GM18519 (cell line): ENCODE data around the gene LIMS1.
"Not testable (repeated sequence)": the region's sequence is repeated elsewhere in the genome, so short reads cannot be mapped to it uniquely, and the experiment has no call there.

Experiments used
- ATAC-seq: cut with Tn5 transposase; IDR thresholded peaks from one replicate; pipeline ENCODE4 v1.9.1; 2021; ENCODE audit warnings: mild to moderate bottlenecking, moderate library complexity; ENCODE audit not compliant: unreplicated experiment, low FRiP score

LIMS1 gene

DNA sequence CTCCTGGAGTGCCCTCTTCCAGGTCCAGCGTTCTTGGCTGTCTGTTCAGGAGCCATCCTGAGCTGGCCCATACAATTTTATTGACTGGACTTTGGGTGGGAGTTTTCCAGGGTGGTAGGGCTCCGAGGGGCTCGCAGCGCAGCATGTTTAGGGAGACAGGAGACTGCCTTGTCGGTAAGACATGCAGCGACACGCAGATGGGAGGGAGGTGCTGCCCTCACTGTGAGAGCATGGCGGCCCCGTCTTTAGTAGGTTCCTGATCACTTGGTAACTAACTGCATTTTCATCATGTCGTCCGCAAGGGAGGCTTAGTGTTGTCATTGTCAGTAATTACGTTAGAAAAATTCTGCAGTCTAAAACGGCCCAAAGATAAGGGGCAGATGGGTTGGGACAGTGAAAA, 121.0 kb downstream of the LIMS1 start:
- not testable (repeated sequence) for ATAC-seq

DNA sequence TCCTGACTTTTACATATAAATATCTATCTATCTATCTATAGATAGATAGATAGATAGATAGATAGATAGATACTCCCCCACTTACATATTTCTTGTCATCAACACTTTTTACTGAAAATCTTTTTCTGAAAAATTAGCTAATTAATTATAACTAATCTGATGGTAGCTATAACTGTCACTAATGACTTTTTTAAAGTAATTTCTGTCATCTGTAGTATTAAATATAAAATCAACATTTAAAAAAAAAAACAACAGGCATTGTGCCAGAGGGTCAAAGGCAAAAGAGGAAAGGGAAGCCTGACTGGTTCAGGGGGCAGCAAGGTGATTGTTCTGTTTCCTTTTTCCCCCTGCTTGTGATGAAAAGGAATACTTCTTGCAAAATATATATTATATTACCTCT, 122.0 kb downstream of the LIMS1 start:
- not testable (repeated sequence) for ATAC-seq

DNA sequence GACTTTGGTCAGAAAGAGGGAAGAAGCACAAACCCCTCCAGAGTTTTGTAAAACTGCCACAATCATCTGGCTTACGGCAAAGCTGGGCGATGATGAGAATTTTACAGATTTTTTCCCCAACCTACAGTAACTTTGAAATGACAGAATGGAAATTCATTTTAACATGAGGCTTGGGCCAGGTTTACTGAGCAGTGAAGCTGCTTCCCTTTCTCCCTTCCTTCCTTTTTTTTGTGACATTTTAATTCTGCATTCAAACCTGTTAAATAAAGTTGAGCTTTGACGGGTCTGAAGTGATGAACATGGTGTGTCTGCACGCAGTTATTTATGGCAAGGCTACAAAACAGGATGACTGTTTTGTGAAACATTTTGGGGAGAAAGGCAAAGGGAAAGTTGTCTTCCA, 123.2 kb downstream of the LIMS1 start:
- not testable (repeated sequence) for ATAC-seq

DNA sequence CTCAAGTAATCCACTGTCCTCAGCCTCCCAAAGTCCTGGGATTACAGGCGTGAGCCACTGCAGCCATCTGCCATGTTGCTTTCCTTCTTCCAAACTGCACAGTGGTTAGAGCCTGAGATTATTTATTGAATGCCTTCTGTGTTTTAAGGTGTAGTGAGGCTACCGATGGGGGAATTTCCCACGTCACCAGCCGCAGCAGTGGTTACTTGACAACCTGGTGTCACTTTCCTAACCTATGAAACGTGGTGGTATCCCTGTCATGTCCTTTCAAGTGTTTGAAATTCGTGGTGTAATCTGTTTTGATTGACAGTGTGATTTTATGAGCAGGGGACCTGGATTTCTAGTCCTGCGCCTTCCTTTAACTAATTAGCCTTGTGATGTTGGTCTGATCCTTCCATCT, 124.3 kb downstream of the LIMS1 start:
- ATAC-seq: not testable (repeated sequence)

DNA sequence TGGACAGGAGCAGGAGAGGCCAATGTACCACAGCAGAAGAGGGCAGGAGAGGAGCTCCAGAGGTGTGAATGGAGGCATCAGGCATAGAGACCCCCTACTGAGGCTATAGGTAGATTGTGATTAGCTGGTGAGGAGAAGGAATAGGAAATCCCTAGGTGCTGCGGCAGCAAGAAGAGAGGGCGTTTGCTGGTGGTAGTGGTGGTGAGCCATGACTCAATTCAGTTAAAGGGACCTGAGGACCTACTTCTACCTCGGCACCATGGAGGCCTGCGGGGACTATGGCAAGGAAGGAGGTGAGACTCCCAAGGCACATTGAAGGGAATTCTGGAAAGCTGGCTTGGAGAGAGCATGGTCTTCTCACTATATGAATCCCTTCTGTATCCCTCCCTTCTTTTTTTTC, 127.2 kb downstream of the LIMS1 start:
- not testable (repeated sequence) for ATAC-seq

DNA sequence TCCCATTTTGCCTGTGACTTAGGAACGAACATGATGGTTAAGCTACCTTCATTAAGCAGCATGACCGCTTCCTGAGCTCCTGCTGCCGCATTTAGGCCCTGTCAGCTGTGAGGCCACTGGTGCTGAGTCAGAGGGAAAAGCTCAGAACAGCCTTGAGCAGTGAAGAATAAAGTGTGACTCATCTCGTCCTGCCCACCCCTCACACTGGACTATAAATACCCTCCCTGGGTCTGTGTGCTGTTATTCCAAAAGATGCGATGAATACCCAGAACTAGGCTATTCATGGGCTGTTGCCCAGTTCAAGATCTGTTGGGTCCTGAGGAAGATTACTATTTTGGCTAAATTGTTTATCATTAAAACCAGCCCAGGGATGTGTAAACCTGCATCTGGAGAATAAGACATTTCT, 127.9 kb downstream of the LIMS1 start:
- ATAC-seq: peak; percentile 97

DNA sequence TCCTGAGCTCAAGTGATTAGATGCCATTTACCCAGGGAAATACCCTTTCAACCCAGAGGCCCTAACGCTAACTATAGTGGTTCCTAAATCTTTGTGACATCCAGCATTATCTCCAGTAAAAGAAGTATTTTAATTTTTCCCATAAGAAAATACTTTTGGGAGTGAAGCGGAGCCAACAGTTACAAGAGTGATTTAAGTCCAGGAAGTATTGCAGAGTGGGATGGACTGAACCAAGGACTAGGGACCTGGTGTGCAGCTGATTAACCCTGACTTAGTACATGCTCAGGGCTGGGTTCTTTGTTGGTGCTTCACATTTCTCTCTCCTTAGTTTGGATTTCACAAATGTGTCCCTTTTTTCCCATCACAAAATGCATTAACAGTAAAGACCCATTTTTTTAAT, 129.1 kb downstream of the LIMS1 start:
- not testable (repeated sequence) for ATAC-seq

DNA sequence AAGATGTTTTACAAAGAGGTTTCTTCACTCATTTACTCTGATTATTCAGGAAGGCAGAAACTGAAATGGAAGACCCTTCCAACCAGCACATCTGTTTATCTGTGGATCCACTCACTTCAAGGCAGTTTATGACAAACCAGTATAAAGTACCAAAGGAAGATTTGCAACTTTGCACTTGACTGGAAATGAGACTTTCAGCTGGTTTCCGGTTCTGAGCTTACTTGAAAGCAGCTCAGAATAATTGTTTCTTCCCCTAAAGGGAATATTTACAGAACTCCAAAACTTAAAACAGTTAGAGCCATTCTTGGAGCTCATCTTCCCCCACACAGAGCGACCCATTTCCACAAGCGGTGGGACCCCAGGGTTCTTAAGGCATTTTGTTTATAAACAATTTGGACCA, 129.8 kb downstream of the LIMS1 start:
- not testable (repeated sequence) for ATAC-seq

DNA sequence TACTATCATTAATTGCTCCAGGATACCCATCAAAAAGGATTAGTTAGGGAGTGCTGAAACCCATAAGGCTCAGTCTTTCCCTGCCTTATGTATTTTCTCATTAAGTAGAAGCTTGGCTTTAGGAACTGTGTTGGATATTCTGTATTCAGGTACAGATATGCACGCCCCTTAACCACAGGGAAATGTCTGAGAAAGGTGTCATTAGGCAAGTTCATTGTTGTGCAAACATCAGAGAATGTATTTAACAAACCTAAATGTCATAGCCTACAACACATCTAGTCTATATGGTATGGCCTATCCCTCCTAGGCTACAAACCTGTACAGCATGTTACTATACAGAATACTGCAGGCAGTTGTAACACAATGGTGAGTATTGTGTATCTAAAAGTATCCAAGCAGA, 130.7 kb downstream of the LIMS1 start:
- not testable (repeated sequence) for ATAC-seq

DNA sequence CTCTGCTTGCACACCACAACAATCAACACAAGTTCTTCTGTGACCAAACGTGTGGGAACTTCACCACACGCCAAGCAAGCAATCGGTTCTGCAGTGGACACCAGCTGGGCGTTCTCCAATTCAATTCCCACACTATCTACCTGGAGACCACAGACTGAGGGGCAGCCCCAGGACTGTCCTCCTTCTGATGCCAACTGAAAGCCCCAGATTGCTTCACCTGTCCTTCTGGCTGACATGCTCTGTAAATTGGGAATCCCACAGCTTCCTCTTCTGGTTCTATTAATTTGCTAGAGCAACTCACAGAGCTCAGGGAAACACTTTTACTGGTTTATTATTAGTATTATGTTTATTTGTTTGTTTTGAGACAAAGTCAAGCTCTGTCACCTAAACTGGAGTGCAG, 131.7 kb downstream of the LIMS1 start:
- ATAC-seq: not testable (repeated sequence)

DNA sequence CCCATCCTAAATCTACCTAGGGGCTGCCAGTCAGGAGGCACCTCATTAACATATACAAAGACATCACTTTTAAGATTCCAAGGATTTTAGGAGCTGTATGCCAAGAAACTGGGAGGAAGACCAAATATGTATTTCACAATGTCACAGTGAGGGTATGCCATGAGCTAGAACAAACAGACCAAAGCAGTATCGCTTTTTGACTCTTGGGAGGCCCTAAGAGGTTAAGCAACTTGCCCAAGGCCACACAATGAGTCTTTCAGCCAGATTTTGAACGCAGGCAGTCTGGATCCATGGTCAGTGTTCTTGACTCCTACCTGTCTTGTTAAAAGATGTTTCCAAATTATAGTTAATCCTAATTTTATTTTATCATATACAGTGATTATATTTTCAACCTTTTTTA, 132.9 kb downstream of the LIMS1 start:
- ATAC-seq: not testable (repeated sequence)

DNA sequence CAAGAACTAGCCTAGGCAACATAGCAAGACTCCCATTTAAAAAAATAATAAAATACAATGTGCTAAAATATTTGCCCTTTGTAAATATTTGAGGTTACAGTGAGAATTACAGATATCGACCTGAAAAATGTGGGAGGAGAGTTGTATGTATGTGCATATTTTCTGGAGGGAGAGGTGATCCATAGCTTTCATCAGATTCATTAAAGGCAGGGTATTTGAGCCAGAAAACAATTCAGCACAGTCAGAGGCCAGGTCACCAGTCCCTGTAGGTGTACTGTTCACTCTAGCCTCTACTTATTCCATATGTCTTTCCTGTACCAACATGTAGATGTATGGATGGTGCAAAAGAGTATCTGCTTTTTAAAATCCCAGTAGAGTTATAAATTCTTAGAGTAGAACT, 136.0 kb downstream of the LIMS1 start:
- not testable (repeated sequence) for ATAC-seq

DNA sequence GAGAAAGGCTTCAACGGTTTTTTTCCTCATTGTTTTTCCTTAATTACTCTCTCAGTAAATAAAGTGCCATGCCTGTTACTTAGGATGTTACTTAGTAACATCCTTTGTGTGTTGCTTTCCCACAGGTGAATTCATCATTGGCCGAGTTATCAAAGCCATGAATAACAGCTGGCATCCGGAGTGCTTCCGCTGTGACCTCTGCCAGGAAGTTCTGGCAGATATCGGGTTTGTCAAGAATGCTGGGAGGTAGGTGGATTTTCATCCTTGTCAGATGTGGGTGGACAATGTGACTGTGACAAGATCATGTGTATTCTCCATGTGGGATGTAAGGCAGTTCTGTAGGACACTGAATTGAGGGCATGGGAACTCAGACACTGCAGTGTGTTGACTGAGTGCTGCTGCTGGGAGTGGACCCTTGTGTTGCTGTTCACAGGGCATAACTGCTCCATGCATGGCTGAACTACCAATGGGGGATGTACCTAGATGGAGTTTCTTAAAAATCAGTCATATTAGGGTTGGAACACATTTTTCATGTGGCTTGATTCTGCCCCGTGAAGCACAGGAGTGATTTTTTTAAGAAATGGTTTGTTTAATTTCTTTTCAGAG, 138.0 kb downstream of the LIMS1 start:
- ATAC-seq: not testable (repeated sequence)

DNA sequence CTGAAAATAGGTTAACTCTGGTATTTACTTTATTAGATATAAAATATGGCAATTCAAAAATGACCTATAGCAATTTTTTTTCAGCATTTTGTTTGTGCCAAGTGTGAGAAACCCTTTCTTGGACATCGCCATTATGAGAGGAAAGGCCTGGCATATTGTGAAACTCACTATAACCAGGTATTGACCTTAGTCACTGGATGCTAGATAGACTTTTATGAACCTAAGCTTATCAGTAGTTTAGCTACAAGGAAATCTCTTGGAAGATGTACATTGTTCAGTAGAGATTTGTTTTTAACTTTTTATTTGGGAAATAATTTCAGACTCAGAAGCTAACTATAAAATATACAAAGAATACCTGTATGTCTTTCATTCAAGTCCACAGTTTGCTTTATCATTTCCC, 142.3 kb downstream of the LIMS1 start:
- not testable (repeated sequence) for ATAC-seq

DNA sequence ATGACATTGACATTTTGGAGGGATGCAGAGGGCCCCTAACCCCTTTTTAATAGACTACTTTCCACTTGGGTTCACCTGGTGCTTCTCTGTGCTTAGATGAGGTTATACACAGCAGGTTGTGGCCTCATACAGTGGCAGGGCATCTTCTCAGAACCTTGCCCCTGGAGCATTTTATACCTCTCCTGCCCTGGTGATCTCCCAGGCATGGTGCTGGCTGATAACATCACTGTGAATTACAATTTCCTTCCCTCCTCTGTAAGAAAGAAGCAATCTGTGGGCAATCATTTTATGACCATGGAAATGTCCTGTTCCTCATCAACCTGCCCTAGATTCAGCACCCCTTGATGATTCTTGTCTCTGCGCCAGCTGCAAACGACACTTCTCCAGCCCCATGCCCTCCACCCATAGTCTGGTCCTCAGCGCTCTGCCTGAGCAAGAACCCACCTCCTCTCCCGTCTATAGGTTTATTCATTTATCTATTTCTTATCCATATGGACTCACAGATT, 143.0 kb downstream of the LIMS1 start:
- ATAC-seq: not testable (repeated sequence)

DNA sequence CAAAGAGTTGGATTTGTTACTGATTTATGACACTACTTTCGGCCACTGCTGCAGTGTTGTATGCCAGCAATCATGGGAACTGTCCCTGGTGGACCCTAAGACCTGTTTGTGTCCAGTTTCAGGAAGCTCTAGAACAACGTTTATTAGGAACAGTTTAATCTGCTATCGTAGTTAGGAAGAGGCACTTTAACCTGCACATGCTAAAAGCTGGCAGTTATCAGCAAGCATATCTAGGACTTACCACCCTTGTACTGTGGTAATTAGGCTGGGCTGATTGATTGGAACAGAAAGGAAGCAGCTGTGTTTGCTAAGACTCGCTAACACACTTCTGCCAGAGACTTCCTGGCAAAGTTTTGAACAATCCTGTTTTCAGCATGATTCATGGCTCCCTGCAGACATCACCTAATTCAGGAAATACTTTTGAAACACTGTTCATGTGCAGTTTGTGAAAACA, 144.0 kb downstream of the LIMS1 start:
- not testable (repeated sequence) for ATAC-seq

DNA sequence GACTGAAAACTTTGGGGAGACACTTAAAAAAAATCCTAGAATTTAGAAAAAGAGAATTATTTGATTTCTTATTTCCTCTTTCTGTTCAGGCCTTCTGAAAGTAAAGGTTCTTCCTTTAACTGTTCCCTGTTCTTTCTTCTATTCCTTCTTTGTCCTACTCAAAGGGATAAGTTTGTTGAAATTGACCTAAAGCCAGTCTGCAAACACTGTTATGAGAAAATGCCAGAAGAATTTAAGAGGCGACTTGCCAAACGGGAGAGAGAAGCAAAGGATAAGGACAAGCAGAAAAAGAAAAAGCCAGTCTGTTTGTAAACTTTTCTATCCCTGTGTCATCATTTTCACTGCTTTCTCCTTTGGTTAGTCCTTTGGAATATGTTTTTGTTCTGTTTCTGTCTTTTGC, 146.5 kb downstream of the LIMS1 start:
- ATAC-seq: not testable (repeated sequence)

DNA sequence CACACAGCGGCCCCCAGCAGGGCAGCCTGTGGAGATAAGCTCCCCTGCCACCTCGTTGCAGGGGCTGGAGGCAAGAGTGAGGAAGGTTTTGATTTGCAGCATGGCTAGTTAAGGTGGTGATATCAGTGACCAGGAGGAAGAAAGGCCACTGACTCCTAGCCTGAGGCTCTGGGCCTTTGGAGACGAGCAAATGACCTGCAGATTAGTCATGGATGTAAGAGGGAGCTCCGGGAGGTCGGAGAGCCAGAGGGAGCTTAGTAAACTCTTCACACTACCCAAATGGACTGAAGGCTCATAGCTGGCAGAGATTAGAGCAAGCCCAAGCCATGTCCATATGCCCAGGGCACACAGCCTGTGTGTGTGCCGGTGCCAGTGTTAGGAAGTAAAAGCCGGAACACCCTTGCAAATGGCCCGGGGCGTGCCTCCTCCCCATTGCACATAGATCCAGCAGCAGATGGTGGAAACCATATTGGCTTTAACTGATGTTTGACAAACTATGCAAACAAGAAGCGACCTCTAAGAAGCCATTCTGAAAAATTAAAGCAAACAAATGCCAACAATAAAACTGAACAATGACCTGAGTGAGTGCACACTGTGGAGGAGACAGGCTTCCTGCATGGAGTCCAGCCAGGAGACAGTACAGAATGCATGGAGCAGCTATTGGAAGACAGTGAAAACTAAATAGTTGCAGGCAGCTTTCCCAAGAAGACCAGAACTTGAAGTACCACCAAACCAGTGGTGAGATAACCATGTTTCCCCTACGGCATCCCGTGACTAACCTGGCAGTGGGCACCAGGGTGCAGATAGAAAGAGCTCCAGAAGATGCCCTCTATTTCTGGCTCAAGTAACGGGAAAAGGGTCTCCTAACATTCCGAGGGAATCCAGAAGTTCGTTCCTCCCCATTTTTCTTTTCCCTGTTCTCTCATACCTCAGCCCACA, 154.8 kb downstream of the LIMS1 start:
- ATAC-seq: not testable (repeated sequence)

DNA sequence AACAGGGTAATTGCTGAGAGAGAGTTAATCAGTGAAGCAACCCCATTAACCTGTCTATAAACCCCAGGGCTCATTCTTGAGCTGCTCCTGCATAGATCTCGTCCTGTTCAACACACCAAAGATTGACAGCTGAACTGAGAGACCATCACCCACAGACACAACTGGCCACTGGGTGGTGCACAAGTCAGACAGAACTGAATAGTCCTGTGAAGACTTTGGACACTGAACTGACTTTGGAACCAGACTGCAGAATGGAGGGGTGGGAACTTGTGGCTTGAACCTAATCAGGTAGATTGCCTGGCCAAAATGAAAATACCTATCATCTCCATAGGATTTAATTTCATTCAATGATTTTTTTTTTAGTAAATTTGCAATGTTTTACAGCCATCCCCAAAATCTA, 155.7 kb downstream of the LIMS1 start:
- ATAC-seq: peak; percentile 67

DNA sequence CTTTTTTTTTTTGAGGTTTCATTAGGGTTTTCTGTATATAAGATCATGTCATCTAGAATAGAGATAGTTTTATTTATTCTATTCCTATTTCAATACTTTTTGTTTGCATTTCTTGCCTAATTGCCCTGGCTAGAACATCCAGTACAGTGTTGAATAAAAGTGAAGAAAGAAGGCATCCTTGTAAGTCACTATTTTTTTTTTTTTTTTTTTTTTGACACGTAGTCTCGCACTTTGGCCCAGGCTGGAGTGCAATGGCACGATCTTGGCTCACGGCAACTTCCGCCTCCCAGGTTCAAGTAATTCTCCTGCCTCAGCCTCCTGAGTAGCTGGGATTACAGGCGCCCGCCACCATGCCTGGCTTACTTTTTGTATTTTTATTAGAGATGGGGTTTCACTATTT, 157.2 kb downstream of the LIMS1 start:
- no peak for ATAC-seq

DNA sequence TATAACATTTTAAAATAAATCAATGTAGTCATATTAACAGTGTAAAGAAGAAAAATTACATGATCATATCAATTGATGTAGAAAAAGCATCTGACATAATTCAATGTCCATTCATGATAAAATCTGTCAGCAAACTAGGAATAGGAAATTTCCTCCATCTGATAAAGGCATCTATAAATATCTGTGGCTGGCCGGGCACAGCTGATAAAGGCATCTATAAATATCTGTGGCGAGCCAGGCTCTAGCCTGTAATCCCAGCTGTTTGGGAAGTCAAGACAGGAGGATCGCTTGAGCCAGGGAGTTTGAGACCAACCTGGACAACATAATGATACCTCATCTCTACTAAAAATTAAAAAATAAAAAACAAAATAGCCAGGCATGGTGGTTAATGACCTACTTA, 166.9 kb downstream of the LIMS1 start:
- ATAC-seq: no peak
